M059J (cell line): ENCODE measurements around the gene OR2L8. TPM values are rescaled to one million over a fixed set of nuclear protein-coding genes. Genes with fewer than 3 reads are reported as not detected.
"Not testable (repeated sequence)": the region's sequence is repeated elsewhere in the genome, so short reads cannot be mapped to it uniquely, and the experiment has no call there.

Experiments
- DNase-seq: peaks from one replicate; pipeline ENCODE4 v3.0.0-alpha.2; 2012; ENCODE audit warnings: low read depth
- total RNA-seq: library from RNA; depleted of rRNA; stranded (reverse); fragments of >200 nt; shearing (Covaris generic); gene quantifications from 2 replicates; pipeline ENCODE4 v1.2.3, GENCODE V29; 2014; rRNA removed

Gene OR2L8, protein sequence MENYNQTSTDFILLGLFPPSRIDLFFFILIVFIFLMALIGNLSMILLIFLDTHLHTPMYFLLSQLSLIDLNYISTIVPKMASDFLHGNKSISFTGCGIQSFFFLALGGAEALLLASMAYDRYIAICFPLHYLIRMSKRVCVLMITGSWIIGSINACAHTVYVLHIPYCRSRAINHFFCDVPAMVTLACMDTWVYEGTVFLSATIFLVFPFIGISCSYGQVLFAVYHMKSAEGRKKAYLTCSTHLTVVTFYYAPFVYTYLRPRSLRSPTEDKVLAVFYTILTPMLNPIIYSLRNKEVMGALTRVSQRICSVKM
- total RNA-seq, result not detected in 2 replicates

DNA sequence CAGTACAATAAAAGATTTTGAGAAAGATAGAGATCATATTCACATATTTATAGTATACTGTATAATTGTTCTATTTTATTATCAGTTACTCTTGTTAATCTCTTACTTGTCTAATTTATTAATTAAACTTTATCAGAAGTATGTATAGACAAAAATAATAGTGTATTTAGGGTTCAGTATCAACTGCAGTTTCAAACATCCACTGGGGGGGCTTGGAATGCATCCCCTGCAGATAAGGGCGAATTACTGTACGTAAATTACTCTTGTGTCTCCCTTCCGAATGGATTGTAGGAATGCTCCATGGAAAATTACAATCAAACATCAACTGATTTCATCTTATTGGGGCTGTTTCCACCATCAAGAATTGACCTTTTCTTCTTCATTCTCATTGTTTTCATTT lies at the start of gene OR2L8:
Gene OR2L8 (plus strand): TSS at position 301 of the 400 bp plus-strand sequence. CDS start 0 bp downstream, at position 301.
- no peak for DNase-seq

DNA sequence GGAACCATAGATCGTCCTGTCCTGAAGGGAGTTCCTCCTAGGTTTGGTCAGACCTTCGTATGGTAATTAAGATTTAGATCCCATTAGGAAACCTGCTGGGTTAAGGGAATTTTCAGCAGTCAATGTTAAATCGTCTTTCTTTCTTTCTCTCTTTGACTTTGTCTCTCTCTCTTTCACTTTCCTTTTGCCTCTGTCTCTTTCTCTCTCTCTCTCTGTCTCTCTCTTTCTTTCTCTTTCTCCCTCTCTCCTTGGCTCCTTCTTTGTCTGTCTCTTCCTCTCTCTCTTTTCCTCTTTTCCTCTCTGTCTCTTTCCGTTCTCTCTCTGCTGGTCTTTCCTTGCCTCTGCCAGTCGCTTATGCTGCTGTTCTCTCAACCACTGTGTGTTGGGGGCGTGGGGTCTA lies 44.5 kb upstream of the OR2L8 start:
- no peak for DNase-seq

DNA sequence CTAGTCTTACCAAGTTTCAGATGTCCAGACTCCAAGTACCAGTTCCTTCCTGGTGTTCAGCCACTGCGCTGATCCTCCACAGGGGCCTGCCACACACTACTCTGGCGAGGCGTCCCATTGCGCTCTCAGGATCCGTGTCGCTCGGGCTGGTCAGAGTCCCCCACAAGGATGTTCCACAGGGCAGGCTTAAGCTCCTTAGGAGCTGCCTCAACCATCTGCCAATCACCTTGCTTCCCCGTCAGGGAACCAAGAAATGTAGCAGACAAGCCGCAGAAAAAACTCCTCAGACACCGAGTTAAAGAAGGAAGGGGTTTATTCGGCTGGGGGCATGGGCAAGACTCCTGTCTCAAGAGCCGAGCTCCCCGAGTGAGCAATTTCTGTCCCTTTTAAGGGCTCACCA lies 43.5 kb upstream of the OR2L8 start:
- DNase-seq, result no peak

DNA sequence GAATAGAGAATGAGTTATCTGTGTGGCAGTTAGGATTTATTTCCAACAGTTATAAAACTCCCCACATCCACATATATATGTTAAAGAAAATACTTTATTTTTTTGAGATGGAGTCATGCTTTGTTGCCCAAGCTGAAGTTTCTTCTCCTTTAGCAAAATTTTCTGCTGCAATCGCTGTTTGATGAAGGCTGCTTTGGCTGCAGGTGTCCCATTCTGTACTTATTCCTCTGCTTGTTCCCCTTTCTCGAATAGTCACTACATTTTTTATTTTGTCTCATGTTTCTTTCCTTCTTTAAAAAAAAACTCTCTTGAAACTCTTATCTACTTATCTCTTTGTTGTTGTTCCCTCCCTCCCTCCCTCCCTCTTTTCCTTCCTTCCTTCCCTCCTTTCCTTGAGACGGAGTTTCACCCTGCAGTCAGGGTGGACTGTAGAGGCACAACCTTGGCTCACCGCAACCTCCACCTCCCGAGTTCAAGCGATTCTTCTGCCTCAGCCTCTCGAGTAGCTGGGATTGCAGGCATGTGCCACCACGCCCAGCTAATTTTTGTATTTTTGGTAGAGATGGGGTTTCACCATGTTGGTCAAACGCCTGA lies 42.7 kb upstream of the OR2L8 start:
- DNase-seq, result no peak

DNA sequence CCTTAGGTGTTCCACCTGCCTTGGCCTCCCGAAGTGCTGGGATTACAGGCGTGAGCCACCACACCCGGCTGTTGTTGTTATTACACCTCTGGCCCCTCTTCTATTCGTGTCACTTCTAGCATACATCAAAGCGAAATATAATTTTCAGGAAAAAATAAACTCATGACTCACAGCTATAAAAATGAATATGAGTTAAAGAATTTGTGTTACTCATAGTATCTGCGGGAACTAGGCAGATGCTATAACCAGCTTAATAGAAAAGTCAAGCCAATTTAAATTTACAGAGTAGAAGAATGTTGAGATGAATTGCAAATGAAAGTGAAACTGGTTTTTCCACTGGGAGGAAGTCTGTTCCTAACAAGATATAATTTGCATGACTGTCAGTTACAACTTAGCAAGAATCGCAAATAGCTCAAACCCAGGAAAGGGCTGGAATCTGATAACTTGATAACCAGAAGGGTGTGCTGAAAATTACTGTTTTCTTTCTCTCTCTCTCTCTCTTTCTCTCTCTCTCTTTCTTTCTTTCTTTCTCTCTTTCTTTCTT lies 42.1 kb upstream of the OR2L8 start:
- peak; percentile 79 for DNase-seq

DNA sequence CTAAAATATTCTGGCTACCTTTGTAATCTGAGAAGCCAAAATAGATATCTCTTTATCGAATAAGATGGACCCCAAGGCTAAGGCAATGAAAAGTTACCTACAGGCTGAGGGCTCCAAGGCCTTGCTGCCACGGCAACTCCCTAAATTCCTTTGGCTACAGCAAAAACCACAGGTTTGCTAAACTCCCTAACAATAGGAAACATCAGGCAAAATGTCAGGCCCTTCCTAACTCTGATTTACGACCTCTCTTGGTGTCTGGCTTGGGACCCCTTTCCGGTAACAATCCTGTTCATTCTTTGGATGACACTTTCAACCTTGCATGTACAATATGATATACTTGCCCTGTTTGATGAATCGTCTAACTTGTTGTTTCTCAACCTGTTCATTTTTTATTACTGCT lies 39.9 kb upstream of the OR2L8 start:
- peak; percentile 20 for DNase-seq

DNA sequence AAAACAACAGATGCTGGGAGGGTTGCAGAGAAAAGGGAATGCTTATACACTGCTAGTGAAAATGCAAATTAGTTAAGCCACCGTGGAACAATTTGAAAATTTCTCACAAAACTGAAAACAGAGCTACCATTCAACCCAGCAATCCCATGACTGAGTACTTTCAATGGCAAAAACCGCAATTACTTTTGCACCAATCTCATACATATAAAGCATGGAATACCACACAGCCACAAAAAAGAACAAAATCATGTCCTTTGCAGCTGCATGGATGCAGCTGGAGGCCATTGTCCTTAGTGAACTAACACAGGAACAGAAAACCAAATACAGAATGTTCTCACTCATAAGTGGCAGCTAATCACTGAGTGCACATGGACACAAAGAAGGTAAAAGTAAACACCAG lies 34.9 kb upstream of the OR2L8 start:
- no peak for DNase-seq

DNA sequence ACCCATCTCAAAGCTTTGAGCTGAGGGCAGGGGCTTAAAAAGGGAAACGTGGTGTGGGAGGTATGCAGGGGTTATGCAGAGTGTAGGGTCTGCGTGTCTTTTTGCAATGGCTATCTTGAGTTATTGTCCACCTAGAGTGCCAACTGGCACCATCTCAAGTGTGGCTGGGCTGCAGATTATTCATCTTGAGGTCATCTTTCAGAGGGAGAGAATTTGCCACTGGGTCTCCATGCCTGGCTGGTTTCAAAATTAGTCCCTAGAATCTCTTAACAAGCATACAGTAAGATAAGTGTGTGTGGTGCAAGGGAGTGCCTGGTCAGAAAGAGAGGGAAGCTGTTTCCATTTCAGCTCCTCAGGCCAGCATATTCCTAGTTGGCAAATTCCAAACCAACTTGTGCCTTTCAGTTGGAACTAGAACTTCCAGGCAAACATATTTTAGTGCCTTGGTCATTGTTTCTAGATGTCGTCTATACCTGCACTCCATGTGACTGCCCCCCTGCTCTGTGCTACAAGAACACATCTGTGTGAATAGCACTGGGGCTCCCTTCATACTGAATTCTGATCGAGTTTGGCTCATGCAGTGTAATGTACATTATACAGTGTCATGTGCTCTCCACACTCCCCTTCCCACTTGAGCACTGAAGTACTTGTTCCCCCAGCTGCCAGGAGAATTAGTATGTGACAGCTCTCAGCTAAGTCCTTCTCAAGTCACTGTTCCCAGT lies 33.6 kb upstream of the OR2L8 start:
- peak; percentile 50 for DNase-seq

DNA sequence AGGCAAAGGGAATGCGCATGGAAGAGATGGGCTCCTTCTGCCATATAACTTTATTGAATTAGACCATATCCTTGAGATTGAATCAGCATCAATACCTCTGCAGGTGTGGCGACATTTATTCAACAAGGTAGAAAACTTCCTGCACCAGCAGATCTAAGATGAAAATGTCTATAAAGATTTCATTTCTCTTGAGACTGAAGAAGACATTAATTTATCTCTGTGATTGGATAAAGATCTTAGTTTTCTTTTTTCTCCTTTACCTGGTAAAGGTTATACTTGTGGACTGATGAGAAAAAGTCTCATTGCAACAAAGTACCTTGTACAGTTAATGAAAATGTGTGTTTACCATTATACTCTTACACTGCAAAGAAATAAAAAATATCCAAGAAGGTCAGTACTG lies 28.7 kb upstream of the OR2L8 start, which contains the start of gene OR2T8:
Gene OR2T8 (plus strand): TSS at position 301 of the 400 bp plus-strand sequence. CDS start 766 bp downstream, outside the sequence.
- DNase-seq, result no peak

DNA sequence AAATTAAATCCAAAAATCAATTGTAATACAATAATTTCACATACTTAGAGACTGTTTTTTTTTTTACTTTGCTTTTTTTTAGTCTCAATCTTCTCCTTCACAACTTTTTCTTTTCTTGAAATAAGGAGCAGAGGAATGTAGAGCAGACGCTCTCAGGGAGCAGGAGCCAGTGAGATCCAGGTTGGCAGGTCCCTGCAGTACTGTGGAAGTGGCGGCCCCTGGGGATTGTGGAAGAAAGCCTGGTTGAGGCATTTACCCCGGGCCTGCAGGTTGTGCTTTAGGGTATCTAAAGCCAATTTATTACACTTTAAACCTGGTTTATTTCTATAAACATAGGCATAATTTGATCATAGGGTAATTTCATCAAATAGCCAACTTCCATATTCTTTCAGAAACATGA lies 24.7 kb upstream of the OR2L8 start:
- no peak for DNase-seq

DNA sequence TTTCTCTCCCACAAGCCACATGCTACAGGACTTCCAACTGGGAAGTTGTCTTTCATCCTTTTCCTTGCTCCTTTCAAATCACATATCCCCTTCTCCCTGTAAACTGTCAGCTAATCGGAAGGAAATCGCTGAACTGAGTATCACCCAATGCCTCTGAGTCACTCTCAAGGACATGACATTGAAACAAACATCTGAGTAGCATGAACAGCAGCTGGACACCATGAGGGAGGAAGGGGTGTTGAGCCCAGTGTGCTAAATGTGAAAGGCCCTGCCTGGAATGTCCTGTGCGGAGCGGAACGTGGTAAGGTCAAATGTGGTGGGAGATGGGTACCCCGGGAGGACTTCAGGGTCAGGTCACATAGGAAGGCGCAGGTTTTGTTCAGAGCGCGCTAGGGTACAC lies 23.8 kb upstream of the OR2L8 start, which contains the start of gene OR2AJ1:
Gene OR2AJ1 (plus strand): TSS at position 22 of the 400 bp plus-strand sequence. CDS start 8,880 bp downstream, outside the sequence.
- DNase-seq, result no peak

DNA sequence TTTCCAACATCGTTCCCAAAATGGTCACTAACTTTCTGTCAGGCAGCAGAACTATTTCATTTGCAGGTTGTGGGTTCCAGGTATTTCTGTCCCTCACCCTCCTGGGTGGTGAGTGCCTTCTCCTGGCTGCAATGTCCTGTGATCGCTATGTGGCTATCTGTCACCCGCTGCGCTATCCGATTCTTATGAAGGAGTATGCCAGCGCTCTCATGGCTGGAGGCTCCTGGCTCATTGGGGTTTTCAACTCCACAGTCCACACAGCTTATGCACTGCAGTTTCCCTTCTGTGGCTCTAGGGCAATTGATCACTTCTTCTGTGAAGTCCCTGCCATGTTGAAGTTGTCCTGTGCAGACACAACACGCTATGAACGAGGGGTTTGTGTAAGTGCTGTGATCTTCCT lies 14.7 kb upstream of the OR2L8 start:
- no peak for DNase-seq

DNA sequence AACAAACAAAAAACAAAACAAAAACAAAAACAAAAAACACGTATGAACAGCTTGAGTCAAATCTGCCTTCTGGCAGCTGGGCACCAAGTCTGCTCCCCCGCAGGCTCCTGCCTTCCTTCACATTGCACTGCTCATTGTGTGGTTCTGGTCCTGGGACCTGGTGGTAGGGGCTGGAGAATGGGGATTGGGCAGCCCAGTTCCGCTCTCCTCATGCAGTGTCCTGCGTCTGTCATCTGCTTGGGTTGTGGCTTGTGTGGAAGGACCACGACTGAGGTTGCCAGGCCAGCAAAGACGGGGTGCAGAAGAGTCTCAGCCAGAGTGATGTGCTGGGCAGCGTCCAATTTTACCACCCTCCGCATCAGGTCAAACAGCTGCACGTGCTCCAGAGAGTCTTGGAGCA lies 12.9 kb upstream of the OR2L8 start:
- no peak for DNase-seq

DNA sequence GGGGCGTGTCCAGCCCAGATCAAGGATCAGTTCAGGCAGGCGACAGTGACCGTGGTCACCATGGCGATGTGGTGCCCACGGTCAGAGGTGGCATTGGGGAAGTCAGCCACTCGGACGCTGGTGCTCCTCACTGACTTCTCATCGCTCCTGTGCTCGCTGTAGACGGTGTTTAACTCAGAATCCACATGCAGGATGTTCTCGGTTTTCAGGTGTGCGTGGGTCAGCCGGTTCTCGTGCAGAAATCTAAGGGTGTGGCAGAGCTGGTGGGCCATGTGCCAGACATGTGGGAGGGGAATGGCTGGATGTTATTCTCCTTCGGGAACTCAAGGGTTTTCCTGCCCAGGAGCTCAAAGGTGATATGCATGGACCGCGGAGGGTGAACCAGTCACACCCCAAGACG lies 12.2 kb upstream of the OR2L8 start:
- DNase-seq, result no peak

DNA sequence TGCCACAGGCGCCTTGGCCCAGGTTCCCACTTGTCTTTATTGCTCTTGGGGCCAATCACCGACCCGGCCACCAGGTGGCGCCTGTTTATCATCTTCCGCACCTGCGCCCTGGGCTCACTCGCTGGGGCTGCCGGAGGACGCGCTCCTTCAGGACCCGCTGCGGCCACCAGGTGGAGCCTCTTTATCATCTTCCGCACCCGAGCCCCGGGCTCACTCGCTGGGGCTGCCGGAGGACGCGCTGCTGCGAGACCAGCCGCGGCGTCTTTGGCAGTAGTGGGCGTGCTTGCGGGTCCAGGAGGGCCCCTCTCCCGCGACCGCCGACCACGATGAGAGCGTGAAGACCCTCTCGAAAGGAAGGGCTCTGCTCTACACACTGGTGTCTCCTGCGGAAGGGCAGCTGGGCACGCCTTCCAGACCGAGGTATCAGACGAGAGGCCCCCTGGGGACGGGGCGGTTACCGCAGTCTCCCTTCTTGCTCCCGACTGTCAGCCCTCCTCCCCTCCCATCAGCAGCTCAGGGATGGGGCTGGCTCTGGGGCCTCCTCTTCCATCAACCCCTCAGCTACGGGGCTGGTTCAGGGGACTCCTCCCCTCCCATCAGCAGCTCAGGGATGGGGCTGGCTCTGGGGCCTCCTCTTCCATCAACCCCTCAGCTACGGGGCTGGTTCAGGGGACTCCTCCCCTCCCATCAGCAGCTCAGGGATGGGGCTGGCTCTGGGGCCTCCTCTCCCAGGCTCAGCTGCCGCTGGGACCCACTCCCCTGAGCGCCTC lies 11.5 kb upstream of the OR2L8 start:
- not testable (repeated sequence) for DNase-seq

DNA sequence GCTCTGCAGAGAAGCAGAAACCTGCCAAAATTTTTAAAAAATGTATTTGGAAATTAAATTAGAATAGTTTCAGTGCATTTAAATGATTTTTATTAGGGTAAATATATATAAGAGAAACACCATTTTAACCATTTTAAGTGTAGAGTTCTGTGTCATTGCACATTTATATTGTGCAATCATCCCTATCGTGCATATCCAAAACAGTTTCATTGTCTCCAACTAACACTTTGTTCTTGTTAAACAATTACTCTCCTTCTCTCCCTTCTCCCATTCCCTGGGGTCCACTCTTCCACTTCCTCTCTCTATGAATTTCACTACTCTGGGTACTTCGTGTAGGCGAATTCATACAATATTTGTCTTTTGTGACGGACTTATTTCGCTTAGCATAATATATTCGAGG lies 6.0 kb upstream of the OR2L8 start:
- no peak for DNase-seq

DNA sequence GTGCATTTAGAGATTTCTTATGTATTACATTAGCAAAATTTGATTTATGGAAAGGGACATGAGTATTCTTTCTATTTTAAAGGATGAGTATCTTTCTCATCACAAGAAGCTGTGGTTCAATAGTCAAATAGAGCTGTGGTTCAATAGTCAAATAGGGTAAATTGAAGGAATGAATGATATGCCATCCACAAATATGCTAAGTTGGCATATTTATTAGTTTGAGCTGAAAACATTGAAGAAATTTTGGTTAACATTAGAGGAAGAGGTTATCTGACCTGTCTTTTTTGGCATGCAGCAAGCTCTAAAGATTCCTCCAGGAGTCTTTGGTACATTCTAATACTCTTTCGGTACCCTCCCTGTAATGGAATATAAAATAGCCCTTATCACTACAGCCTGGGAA lies 4.8 kb downstream of the OR2L8 start:
- no peak for DNase-seq

DNA sequence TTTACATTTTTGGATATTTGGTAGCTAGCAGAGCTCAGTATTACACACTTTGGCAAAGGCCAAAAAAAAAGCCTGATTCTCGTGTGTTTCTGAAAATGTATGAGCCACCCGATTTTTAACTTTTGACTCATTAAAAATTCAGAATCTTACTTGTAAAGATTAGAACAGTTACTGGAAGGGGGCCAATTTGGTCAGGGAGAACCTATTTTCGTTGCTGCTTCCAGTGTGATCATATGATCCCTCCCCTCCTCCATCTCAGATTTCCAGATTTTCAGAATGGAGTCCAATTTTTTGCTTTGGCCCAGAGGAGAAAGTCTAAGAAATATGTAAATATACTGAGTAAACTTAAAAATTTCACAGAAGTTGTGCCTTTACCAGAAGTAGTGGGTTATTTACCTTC lies 13.1 kb downstream of the OR2L8 start:
- DNase-seq, result no peak

DNA sequence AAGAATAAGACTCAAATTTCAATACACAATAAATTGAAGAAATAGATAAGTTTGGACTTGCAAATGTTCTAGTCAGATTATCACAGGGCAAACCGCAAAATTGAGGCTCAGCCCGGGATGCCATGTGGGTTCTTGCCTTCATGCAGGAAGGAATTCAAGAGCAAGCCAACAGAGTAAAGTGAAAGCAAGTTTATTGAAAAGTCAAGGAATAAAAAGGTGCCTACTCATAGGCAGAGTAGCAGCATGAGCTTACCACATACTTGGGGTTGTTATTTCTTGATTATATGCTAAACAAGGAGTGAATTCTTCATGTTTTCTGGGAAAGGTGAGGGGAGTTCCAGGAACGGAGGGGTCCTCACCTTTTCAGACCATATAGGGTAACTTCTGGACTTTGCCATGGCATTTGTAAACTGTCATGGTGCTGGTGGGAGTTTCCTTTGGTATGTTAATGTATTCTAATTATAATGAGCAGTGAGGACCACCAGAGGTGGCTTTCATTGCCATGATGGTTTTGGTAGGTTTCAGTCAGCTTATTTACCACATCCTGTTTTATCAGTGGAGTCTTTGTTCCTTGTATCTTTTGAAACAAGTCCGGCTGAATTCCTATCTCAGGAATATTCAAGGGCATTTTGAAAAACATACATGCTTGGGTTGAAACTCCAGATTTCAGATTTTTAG lies 14.4 kb downstream of the OR2L8 start:
- peak; percentile 2 for DNase-seq

DNA sequence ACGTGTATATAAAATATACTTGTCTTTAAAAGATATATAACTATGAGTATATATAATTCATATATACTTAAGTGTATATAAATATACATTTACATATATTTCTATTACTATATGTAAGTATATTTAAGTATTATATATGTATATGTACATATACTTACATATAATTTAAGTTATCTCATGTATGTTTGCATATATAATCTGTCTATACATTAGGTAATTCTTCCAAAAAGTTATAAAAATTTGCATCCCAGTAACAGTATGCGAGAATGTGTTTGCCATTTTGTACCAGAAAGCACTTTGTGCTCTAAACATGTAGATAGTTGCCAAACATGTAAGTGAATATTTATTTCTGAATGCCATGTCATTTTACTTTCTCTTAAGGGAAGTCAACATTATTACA lies 16.3 kb downstream of the OR2L8 start, which contains the start of gene OR2AK2:
Gene OR2AK2 (plus strand): TSS at position 301 of the 400 bp plus-strand sequence. CDS start 144 bp downstream, outside the sequence.
- no peak for DNase-seq
